ENCODE data around the gene POLR2H.

POLR2H gene

DNA sequence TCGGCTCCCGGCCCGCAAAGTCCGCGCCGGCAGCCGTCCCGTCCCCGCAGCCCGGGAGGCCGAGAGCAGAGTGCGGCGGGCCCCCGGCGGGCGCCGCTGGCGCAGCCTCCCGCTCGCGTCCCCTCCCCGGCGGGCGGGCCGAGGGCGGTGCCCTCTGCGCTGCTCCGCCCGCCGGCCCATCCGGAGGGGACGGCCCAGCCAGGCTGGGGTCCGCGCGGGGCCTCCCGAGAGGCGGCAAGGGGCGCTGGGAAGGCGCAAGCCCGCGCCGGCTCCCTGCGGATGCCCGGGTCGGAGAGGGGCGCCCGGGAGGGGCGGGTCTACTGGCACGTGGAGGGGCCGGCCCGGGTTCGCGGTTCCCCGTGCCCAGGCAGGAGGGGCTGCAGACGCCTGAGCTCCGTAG lies at the start of gene POLR2H, which contains the start of gene CLCN2:
POLR2H (plus strand) TSS at position 179 of the 400 bp plus-strand sequence. CDS start 1,783 bp downstream, outside the sequence.
CLCN2 (minus strand) TSS at position 74 of the 400 bp plus-strand sequence. CDS start 126 bp downstream, outside the sequence.
- peak; percentile 42 for DNase-seq (ENCODE audit: low spot score)

DNA sequence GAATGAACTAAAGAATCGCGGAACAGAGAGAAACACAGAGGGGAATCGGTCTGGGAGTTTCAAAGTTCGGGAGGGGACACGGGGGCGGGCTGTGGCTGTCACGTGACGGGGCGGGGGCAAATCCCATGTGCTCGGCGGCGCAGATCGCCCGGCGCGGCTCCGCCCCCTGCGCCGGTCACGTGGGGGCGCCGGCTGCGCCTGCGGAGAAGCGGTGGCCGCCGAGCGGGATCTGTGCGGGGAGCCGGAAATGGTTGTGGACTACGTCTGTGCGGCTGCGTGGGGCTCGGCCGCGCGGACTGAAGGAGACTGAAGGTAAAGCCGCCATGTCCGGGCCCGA lies 47.2 kb upstream of the POLR2H start, which contains the start of gene EIF4G1:
EIF4G1 (plus strand) TSS at position 244 of the 337 bp plus-strand sequence. CDS start 1,191 bp downstream, outside the sequence.
- DNase-seq (ENCODE audit: low spot score), result peak; percentile 96

DNA sequence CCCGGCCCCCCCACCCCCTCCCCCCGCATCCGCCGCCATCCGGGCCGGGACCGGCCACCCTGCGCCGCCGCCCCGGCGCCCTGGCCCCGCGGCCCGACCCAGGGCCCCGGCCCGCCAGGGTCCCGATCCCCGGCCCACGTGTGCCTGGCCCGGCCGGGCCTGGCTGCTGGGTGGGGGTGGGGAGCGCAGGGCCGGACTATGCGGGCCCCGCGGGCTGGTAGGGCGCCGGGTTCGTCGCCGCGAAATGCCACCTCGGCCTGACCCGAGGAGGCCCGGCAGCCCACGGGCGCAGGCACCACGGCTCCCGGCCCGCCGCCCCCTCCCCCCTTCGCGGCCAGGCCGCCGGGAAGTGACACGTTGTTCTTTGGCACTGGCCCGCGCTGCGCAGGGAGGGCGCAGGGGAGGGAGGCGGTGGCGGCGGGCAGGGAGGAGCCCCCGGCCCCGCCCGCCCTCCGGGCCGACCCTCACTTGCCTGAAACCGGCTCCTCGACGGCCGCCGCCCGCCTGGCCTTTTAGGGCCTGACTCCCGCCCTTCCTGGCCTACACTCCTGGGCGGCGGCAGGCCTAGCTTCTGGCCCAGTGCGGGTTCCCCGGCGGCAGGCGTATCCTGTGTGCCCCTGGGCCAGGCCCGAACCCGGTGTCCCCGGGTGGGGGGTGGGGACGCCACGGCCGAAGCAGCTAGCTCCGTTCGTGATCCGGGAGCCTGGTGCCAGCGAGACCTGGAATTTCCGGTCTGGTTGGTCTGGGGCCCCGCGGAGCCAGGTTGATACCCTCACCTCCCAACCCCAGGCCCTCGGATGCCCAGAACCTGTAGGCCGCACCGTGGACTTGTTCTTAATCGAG lies 46.6 kb upstream of the POLR2H start:
- DNase-seq (ENCODE audit: low spot score), result peak; percentile 59

DNA sequence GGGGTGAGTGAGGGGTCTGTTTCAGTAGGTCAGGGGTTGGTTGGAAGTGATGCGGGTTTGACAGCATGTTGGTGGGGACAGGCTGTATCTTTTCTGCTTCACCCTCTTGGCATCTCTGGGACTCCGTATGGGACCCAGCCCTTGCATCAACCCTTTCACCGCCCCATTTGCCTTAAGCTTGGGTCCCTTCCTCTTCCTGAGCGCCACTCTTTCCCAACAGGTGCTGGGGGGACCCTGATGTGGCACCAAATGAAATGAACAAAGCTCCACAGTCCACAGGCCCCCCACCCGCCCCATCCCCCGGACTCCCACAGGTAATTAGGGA lies 46.0 kb upstream of the POLR2H start:
- DNase-seq (ENCODE audit: low spot score), result no peak

DNA sequence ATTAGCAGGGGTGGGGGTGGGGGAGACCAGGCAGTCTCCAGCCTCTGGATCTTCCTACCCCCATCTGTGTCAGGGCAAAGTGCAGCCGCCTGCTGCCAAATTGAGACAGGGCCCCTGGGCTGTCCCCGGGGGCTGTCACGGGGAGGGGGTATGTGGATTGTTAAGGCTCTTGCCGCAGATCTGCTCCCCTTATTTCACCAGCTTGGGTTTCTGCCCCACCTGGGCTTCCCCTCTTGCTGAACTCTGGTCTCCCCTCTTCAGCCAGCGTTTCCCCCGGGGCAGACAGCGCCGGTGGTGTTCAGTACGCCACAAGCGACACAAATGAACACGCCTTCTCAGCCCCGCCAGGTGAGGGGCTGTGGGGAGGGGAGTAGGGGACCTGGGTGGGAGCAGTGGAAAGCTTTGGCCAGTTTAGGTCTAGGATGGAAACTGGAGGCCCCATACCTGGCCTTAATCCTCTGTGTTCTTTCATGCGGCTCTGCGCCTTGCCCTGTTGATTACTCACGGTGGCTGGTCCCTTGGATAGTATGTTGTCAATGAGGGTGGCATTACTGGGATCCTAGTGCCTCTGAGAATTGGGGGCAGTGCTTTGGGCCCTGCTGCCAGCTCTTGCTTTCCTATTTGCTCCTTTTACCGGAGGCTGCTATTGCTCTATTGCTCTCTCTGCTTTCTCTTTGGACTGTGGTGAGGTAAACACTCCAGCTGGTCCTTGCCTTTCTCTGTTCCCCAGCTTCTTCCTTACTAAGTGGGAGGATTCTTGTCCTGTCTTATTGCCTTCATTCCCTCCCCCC lies 45.4 kb upstream of the POLR2H start:
- DNase-seq (ENCODE audit: low spot score), result peak; percentile 33

DNA sequence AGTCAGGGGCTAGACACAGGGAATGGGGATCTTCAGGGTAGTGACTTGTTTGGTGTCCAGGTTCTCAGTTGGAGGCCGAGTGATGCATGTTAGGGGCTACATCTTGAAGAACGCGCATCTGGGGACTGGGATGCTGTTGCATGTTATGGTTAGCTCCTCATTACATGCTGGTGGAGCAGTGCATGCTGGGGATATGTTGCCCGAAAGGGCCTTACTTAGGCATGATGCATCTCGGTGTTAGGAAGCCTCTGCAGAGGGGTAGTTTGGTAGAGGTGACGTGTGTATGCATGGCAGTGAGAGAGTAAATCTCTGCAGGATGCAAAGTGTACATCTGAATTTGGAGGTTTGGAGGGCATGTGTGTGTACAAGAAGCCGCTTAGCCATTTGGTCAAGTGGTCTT lies 44.7 kb upstream of the POLR2H start:
- DNase-seq (ENCODE audit: low spot score), result no peak

DNA sequence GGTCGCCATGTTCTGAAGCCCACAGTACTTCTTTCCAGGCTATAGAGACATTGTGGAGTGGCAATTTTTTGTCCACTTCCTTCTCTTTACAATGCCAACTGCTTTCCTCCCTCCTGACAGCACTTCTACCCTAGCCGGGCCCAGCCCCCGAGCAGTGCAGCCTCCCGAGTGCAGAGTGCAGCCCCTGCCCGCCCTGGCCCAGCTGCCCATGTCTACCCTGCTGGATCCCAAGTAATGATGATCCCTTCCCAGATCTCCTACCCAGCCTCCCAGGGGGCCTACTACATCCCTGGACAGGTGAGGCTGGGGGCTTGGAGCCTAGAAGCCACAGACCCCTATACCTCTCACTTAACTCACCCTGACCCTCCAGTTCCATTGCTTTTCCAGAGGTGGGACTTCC lies 44.3 kb upstream of the POLR2H start:
- DNase-seq (ENCODE audit: low spot score), result no peak

DNA sequence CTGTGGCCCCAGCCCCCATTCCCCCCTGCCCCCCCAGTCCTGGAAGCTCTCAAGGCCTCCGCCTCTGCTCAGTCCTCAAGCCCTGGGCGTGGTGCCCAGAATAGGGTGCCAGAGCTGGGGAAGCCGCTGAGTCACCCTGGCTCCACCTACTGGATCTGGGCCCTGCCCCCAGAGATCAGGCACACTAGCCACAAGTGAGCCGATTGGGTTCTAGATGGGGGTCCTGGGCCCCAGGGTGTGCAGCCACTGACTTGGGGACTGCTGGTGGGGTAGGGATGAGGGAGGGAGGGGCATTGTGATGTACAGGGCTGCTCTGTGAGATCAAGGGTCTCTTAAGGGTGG lies 41.4 kb upstream of the POLR2H start:
- no peak for DNase-seq (ENCODE audit: low spot score)

DNA sequence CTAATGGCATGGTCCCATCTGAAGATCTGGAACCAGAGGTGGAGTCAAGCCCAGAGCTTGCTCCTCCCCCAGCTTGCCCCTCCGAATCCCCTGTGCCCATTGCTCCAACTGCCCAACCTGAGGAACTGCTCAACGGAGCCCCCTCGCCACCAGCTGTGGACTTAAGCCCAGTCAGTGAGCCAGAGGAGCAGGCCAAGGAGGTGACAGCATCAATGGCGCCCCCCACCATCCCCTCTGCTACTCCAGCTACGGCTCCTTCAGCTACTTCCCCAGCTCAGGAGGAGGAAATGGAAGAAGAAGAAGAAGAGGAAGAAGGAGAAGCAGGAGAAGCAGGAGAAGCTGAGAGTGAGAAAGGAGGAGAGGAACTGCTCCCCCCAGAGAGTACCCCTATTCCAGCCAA lies 39.8 kb upstream of the POLR2H start:
- no peak for DNase-seq (ENCODE audit: low spot score)

DNA sequence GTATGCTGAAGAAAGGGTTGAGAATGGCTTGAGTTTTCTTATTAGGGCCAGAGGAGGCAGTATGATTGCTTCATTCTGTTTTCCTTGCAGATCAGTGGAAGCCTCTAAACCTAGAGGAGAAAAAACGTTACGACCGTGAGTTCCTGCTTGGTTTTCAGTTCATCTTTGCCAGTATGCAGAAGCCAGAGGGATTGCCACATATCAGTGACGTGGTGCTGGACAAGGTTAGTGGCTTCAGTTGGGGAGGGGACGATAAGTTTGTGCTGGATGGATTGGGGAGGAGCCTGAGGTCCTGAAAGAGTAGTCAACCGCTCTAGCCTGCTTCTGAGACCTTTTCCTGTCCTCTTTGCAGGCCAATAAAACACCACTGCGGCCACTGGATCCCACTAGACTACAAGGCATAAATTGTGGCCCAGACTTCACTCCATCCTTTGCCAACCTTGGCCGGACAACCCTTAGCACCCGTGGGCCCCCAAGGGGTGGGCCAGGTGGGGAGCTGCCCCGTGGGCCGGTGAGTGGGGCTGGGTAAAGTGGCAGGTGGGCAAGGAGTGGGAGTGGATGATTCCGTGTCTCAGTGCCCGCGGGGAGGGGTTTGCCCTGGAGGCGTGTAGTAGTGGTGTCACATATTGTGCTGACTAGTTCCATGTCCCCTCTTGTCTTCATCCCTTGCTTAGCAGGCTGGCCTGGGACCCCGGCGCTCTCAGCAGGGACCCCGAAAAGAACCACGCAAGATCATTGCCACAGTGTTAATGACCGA lies 38.6 kb upstream of the POLR2H start:
- DNase-seq (ENCODE audit: low spot score), result no peak

DNA sequence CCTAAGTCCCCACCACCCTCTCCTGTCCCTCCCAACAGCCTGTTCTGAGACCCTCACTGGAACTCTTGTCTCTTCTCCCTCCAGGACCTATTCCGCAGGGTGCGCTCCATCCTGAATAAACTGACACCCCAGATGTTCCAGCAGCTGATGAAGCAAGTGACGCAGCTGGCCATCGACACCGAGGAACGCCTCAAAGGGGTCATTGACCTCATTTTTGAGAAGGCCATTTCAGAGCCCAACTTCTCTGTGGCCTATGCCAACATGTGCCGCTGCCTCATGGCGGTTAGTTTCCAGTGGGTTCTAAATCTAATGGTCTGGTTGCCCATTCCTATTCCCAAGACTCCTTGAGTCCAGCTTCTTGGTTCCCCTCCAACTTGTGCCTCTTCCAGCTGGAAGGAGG lies 37.8 kb upstream of the POLR2H start:
- DNase-seq (ENCODE audit: low spot score), result no peak

DNA sequence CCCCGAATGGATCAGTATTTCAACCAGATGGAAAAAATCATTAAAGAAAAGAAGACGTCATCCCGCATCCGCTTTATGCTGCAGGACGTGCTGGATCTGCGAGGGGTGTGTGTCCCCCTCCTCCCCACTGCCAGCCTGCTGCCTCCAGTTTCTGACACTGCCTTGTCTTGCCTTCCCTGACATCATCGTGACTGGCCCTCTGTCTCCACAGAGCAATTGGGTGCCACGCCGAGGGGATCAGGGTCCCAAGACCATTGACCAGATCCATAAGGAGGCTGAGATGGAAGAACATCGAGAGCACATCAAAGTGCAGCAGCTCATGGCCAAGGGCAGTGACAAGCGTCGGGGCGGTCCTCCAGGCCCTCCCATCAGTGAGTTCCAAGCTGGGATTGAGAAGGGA lies 36.2 kb upstream of the POLR2H start:
- no peak for DNase-seq (ENCODE audit: low spot score)

DNA sequence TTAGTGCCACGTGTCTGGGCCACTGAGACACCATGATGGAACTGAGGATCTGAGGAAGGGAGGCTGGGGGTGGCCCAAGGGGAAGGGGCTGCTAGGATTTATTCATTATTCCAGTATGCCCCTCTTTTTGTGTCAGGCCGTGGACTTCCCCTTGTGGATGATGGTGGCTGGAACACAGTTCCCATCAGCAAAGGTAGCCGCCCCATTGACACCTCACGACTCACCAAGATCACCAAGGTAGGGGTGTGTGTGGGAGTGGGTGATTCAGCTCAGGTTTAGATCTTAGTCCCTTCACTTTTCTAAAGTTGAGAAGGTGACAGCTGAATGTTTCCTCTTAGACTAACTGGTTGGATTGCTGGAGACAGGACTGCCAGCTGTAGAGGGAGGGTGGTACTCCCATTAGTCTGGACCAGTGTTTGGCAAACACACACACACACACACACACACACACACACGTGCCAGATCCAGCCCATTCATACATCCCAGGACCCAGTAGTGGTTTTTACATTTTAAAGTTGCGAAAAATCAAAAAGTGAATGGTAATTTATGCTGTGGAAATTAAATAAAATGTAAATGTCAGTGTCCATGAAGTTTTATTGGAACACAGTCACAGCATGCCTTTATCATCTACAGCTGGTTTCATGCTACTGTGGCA lies 35.7 kb upstream of the POLR2H start:
- DNase-seq (ENCODE audit: low spot score), result no peak

DNA sequence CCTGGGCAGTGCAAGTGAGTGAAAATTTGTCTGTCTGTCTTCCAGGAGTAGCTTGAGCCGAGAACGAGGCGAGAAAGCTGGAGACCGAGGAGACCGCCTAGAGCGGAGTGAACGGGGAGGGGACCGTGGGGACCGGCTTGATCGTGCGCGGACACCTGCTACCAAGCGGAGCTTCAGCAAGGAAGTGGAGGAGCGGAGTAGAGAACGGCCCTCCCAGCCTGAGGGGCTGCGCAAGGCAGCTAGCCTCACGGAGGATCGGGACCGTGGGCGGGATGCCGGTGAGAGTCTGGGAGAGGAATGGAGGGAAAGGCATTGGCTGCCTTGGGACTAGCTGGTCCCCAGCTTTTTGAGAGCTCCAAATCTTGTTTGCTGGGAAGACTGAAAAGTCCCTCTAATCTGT lies 34.3 kb upstream of the POLR2H start:
- DNase-seq (ENCODE audit: low spot score), result no peak

DNA sequence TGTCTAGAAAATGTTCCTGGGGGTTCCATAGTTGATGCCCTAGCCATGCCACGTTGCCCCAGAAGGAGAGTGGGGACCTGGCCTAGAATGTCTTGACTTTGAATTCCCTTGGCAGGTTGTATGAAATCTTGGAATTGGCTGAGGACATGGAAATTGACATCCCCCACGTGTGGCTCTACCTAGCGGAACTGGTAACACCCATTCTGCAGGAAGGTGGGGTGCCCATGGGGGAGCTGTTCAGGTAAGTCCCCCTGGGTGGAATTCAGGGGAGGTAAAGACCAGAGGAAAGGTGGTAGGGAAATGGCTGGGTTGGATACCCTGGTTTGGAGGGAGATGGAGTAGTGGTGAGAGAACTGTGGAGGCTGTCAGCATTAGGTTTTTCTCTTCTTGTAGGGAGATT lies 33.0 kb upstream of the POLR2H start:
- no peak for DNase-seq (ENCODE audit: low spot score)

DNA sequence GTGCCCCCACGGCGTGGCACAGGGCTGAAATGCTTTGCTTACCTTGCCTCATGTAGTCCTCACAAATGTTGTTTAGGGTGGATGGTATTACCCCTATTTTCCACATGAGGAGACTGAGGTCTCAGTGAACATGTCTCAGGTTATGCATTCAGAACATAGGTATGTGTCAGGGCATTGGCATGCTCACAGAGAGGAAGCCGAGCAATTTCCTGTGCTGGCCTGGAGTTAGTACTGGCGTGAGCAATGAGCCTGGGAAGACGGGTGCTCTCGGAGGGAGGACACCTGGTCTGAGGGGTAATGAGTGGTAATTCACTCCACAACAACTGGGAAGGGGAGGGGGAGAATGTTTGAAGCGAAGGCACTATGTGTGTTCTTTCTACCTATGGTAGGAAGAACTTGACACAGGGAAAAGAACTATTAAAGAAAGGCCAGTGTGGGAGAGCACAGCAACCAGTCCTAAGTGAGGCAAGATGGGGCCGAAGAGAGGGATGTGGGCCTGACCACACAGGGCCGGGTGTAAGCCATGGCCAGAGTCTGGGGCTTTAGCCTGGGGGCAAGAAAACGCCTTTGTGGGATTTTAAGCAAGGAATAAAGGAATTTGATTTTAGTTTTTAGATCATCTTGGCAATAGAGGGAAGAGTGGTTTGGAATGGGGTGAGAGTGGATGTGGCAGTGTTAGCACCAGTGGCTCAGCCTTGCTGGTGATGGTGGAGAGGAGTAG lies 29.0 kb upstream of the POLR2H start:
- no peak for DNase-seq (ENCODE audit: low spot score)

DNA sequence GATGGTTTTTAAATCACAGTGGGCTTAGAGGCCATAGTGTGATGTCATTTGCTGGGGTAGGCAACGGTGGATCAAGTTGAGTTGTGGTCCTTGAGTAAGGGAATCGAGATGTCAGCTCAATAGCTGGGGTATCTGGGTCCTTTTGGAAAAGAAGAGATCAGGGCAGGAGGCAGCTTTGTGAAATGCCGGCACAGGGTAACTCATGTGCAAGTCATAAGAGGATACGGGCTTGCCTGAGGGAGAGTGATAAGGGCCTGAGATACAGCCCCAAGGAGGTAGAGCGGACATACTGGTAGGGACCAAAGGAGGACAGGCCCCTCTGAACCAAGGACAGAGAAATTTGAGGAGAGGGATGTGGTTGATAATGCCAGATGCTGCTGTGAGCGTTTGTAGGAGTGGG lies 28.3 kb upstream of the POLR2H start:
- no peak for DNase-seq (ENCODE audit: low spot score)

DNA sequence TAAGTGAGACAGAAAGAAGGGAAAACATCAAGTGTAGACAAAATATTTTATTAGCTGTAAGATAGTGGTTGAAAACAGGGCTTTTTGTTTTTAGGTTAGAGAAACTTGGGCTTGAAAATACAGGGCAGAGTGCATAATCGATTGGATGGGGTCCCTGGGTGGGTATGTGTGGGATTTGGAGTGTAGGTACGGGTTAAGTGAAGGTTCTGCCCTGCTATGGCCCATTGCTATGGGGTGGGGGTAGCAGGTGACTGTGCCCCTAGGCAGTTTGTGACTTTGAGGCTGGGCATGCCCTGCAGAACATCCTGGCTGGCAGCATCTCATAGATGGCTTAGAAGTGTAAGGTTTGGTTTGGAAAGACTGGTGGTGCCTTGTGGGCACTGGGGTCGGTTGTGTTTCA lies 27.8 kb upstream of the POLR2H start:
- no peak for DNase-seq (ENCODE audit: low spot score)

DNA sequence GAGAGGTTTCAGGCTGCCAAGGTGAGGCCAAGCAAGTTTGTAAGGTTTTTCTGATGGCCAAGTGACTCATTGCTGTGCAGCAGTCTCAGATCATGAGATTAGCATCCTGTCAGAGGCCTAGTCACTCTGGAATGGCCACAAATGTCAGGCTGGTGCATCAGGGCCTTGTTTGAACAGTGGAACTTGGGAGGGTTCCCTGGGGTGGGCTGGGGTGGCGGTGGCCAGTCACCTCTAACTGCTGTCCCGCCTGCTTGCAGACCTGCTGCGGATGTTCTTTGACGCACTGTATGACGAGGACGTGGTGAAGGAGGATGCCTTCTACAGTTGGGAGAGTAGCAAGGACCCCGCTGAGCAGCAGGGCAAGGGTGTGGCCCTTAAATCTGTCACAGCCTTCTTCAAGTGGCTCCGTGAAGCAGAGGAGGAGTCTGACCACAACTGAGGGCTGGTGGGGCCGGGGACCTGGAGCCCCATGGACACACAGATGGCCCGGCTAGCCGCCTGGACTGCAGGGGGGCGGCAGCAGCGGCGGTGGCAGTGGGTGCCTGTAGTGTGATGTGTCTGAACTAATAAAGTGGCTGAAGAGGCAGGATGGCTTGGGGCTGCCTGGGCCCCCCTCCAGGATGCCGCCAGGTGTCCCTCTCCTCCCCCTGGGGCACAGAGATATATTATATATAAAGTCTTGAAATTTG lies 26.9 kb upstream of the POLR2H start:
- DNase-seq (ENCODE audit: low spot score), result no peak

DNA sequence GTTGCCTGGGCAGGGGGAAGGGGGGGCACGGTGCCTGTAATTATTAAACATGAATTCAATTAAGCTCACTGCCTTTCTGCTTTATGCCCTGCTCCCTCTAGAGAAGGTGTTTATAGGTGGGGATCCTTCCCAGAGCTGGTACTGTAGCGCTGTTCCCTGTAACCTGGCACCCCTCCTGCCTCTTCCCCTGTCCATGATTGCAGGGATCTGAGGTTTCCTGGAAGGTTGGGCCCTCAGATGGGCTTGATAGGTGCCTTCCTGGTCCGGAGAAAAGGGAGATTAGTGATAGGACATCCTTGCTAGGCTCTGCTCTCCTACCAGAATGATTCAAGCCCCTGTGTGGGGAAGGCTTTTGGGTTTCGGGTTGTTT lies 26.2 kb upstream of the POLR2H start:
- DNase-seq (ENCODE audit: low spot score), result no peak
